HepG2 (cell line): ENCODE measurements around the gene STAT6. TPM values are rescaled to one million over a fixed set of nuclear protein-coding genes. Genes with fewer than 3 reads are reported as not detected.
A peak's percentile ranks its signal among the peaks of the same experiment; 100 is the strongest.

Experiments
- CAMTA2 ChIP-seq: sonication (generic); formaldehyde crosslinking; IDR thresholded peaks from 2 replicates; pipeline ENCODE4 v1.4.0; 2020; ENCODE audit warnings: mild to moderate bottlenecking, missing genetic modification reagents, borderline replicate concordance
- ETV5 ChIP-seq: IDR thresholded peaks from 2 replicates; pipeline ENCODE4 v1.6.1; 2018; ENCODE audit warnings: missing biosample characterization, missing genetic modification reagents, inconsistent platforms, borderline replicate concordance
- ETV6 ChIP-seq: sonication (generic); formaldehyde crosslinking; conservative IDR thresholded peaks from 2 replicates; pipeline ENCODE4 v1.4.0; 2020; ENCODE audit warnings: missing genetic modification reagents
- HNRNPL ChIP-seq: fragments of 200-400 bp; formaldehyde crosslinking; IDR thresholded peaks from 2 replicates; pipeline ENCODE4 v1.6.1; 2017; ENCODE audit warnings: mild to moderate bottlenecking, low read depth, low read length
- MAZ ChIP-seq, 2 experiments: sonication (generic) in 1 of 2; formaldehyde crosslinking in 1 of 2; IDR thresholded peaks; 2 replicates each; pipeline versions ENCODE4 v1.5.0 to v1.6.1; 2012 to 2020; ENCODE audit warnings: low read depth in 2 of 2, mild to moderate bottlenecking in 2 of 2, borderline replicate concordance in 1 of 2, improper control_type of control experiment in 1 of 2, low read length in 1 of 2, missing genetic modification reagents in 1 of 2, moderate library complexity in 1 of 2
- REL ChIP-seq: sonication (generic); formaldehyde crosslinking; conservative IDR thresholded peaks from 2 replicates; pipeline ENCODE4 v1.8.0; 2022; ENCODE audit warnings: mild to moderate bottlenecking, missing genetic modification reagents, moderate library complexity
- SALL2 ChIP-seq: sonication (generic); formaldehyde crosslinking; IDR thresholded peaks from 2 replicates; pipeline ENCODE4 v1.8.1; 2023; ENCODE audit warnings: mild to moderate bottlenecking, missing genetic modification reagents, inconsistent platforms
- SP2 ChIP-seq: sonication (generic); formaldehyde crosslinking; IDR thresholded peaks from 2 replicates; pipeline ENCODE4 v1.5.1; 2020; ENCODE audit warnings: mild to moderate bottlenecking, missing genetic modification reagents
- ZBTB14 ChIP-seq: sonication (generic); formaldehyde crosslinking; IDR thresholded peaks from 2 replicates; pipeline ENCODE4 v1.4.0; 2020; ENCODE audit warnings: missing genetic modification reagents
- ZFP37 ChIP-seq: sonication (generic); formaldehyde crosslinking; IDR thresholded peaks from 2 replicates; pipeline ENCODE4 v1.4.0; 2020; ENCODE audit warnings: missing genetic modification reagents, borderline replicate concordance
- ZNF138 ChIP-seq: sonication (generic); formaldehyde crosslinking; IDR thresholded peaks from 2 replicates; pipeline ENCODE4 v1.5.0; 2020; ENCODE audit warnings: mild to moderate bottlenecking, low read depth, missing genetic modification reagents
- ZNF234 ChIP-seq: sonication (generic); formaldehyde crosslinking; conservative IDR thresholded peaks from 2 replicates; pipeline ENCODE4 v1.5.1; 2020; ENCODE audit warnings: mild to moderate bottlenecking, missing genetic modification reagents
- ZNF280B ChIP-seq: sonication (generic); formaldehyde crosslinking; IDR thresholded peaks from 2 replicates; pipeline ENCODE4 v1.5.0; 2020; ENCODE audit warnings: missing genetic modification reagents, mild to moderate bottlenecking, borderline replicate concordance
- ZNF326 ChIP-seq: sonication (generic); formaldehyde crosslinking; IDR thresholded peaks from 2 replicates; pipeline ENCODE4 v1.4.0; 2020; ENCODE audit warnings: missing genetic modification reagents, borderline replicate concordance
- ZNF335 ChIP-seq: sonication (generic); formaldehyde crosslinking; IDR thresholded peaks from 2 replicates; pipeline ENCODE4 v1.4.0; 2020; ENCODE audit warnings: missing genetic modification reagents
- ZNF354B ChIP-seq: sonication (generic); formaldehyde crosslinking; IDR thresholded peaks from 2 replicates; pipeline ENCODE4 v1.8.0; 2022; ENCODE audit warnings: mild to moderate bottlenecking, missing genetic modification reagents
- ZNF468 ChIP-seq: sonication (generic); formaldehyde crosslinking; IDR thresholded peaks from 2 replicates; pipeline ENCODE4 v1.8.0; 2022; ENCODE audit warnings: mild to moderate bottlenecking, moderate library complexity, missing genetic modification reagents
- ZNF546 ChIP-seq: sonication (generic); formaldehyde crosslinking; conservative IDR thresholded peaks from 2 replicates; pipeline ENCODE4 v1.8.1; 2023; ENCODE audit warnings: mild to moderate bottlenecking, missing genetic modification reagents
- ZNF563 ChIP-seq: sonication (generic); formaldehyde crosslinking; IDR thresholded peaks from 2 replicates; pipeline ENCODE4 v1.8.0; 2022; ENCODE audit warnings: mild to moderate bottlenecking, moderate library complexity, missing genetic modification reagents
- polyA plus RNA-seq, 8 experiments: library from polyadenylated mRNA; depleted of rRNA in 3 of 8; stranded (reverse) in 7 of 8; unstranded in 1 of 8; fragments of >200 nt; fragmentation: Illumina TruSeq in 4 of 8; extraction: Trizol in 4 of 8; gene quantifications; 2 replicates each; pipeline versions ENCODE4 v1.2.1 to v1.2.3, GENCODE V29; 2011 to 2016; ENCODE audit warnings: low read depth in 4 of 8, missing spikeins in 1 of 8, mixed read lengths in 1 of 8; ENCODE audit not compliant: insufficient read depth in 1 of 8
- total RNA-seq, 5 experiments: library from RNA; depleted of rRNA; stranded (reverse); fragments of >200 nt; fragmentation: Illumina TruSeq; extraction: Trizol; gene quantifications; 2 replicates each; pipeline ENCODE4 v1.2.3, GENCODE V29; 2016; ENCODE audit warnings: low read depth in 1 of 5

The STAT6 gene
- total and polyA plus RNA-seq, 2 of the 13 experiments (the other 11 are each of a cell fraction or from before 2014, with no cell fraction given): 28.0 to 62.2 TPM

- TF ChIP-seq ZNF546 (CRISPR knock-in tag): 0 out of 2 replicates have a peak, but pooled peaks have one; percentile 28
- TF ChIP-seq SALL2: no peak
- TF ChIP-seq CAMTA2: no peak
- no peak for TF ChIP-seq ETV6
- no peak for TF ChIP-seq ZNF563 (CRISPR knock-in tag)
- peak; percentile 58; the same call in 1 of the 2 replicates for TF ChIP-seq MAZ (IDR thresholded peaks at IDR 0.05; ENCODE audit: borderline replicate concordance, low read depth, low read length)
- TF ChIP-seq MAZ (CRISPR knock-in tag; IDR thresholded peaks at IDR 0.05; ENCODE audit: low read depth): peak; percentile 12; the same call in 1 of the 2 replicates
- 0 out of 2 replicates have a peak, but pooled peaks have one; percentile 77 for TF ChIP-seq ZNF280B (CRISPR knock-in tag)
- no peak for TF ChIP-seq HNRNPL
- no peak for TF ChIP-seq ZNF138 (CRISPR knock-in tag)
- no peak for TF ChIP-seq ZNF234 (CRISPR knock-in tag)
- 0 out of 2 replicates have a peak, but pooled peaks have one; percentile 55 for TF ChIP-seq REL
- no peak; the same call in 1 of the 2 replicates for TF ChIP-seq ETV5 (CRISPR knock-in tag)
- no peak for TF ChIP-seq ZNF468
- TF ChIP-seq SP2: peak; percentile 97
- TF ChIP-seq ZNF326: no peak
- TF ChIP-seq ZFP37 (CRISPR knock-in tag): no peak
- no peak for TF ChIP-seq ZBTB14 (CRISPR knock-in tag)
- no peak; the same call in 1 of the 2 replicates for TF ChIP-seq ZNF335 (CRISPR knock-in tag)
- TF ChIP-seq ZNF354B: 0 out of 2 replicates have a peak, but pooled peaks have one; percentile 56
These were observed 32.4 kb downstream of the STAT6 start, which contains the start of gene NEMP1 (continued) for GRCh38 chr12:57078519-57079404.
